ENCODE measurements around the gene FCMR.

Gene FCMR

GRCh38 chr1:206923009-206923960 lies 1.5 kb upstream of the FCMR start:
- peak; percentile 94 for DNase-seq
- no peaks in the 10 kb centered on the region for H4K20me1 ChIP-seq (ENCODE audit: insufficient read depth, low read length)
- H3K9me3 ChIP-seq (replicated peaks; ENCODE audit: insufficient read depth, low read length), result no peaks in the 10 kb centered on the region
- H3K27me3 ChIP-seq (replicated peaks; ENCODE audit: insufficient read depth, low read length), result no peaks in the 10 kb centered on the region
- H3K4me1 ChIP-seq (ENCODE audit: low read length), result peaks cover 50% of the 10 kb centered on the region
- no peaks in the 10 kb centered on the region for H3K36me3 ChIP-seq (replicated peaks; ENCODE audit: insufficient read depth, low read length)
- peak overlapping the region; percentile 93 for H3K4me2 ChIP-seq (ENCODE audit: low read depth, low read length)
- peak overlapping the region; percentile 46 for H2AFZ ChIP-seq (ENCODE audit: low read length)
- peaks cover 35% of the 10 kb centered on the region for H3K79me2 ChIP-seq (ENCODE audit: low read length)
- peak overlapping the region; percentile 65 for H3K4me3 ChIP-seq (ENCODE audit: low read length)
- TF ChIP-seq, protein P1, sequence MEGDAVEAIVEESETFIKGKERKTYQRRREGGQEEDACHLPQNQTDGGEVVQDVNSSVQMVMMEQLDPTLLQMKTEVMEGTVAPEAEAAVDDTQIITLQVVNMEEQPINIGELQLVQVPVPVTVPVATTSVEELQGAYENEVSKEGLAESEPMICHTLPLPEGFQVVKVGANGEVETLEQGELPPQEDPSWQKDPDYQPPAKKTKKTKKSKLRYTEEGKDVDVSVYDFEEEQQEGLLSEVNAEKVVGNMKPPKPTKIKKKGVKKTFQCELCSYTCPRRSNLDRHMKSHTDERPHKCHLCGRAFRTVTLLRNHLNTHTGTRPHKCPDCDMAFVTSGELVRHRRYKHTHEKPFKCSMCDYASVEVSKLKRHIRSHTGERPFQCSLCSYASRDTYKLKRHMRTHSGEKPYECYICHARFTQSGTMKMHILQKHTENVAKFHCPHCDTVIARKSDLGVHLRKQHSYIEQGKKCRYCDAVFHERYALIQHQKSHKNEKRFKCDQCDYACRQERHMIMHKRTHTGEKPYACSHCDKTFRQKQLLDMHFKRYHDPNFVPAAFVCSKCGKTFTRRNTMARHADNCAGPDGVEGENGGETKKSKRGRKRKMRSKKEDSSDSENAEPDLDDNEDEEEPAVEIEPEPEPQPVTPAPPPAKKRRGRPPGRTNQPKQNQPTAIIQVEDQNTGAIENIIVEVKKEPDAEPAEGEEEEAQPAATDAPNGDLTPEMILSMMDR (IDR thresholded peaks at IDR 0.05; ENCODE audit: low read length), result no peak
- TF ChIP-seq EZH2 (optimal IDR thresholded peaks at IDR 0.05; ENCODE audit: low read depth, low read length) (no peak), EZH2phosphoT487 (IDR thresholded peaks at IDR 0.05; ENCODE audit: low read length) (no peak)
- peak overlapping the region; percentile 88 for H3K9ac ChIP-seq (ENCODE audit: low read length)
- H3K27ac ChIP-seq (ENCODE audit: low read length), result peak overlapping the region; percentile 97
- H3F3A ChIP-seq (ENCODE audit: insufficient read depth, low read length), result peaks cover 25% of the 10 kb centered on the region
- no peaks in the 10 kb centered on the region for H3K9me2 ChIP-seq (replicated peaks; ENCODE audit: insufficient read depth, low read length)

GRCh38 chr1:206922524-206922923 lies 783 bp upstream of the FCMR start:
- TF ChIP-seq EZH2 (optimal IDR thresholded peaks at IDR 0.05; ENCODE audit: low read depth, low read length) (no peak), EZH2phosphoT487 (IDR thresholded peaks at IDR 0.05; ENCODE audit: low read length) (no peak)
- TF ChIP-seq, protein P1 (IDR thresholded peaks at IDR 0.05; ENCODE audit: low read length), result no peak
- peak overlapping the region; percentile 88 for H3K9ac ChIP-seq (ENCODE audit: low read length)
- peaks cover 43% of the 10 kb centered on the region for H3K79me2 ChIP-seq (ENCODE audit: low read length)
- H3K27me3 ChIP-seq (replicated peaks; ENCODE audit: insufficient read depth, low read length), result no peaks in the 10 kb centered on the region
- no peaks in the 10 kb centered on the region for H4K20me1 ChIP-seq (ENCODE audit: insufficient read depth, low read length)
- H3K4me1 ChIP-seq (ENCODE audit: low read length), result peaks cover 54% of the 10 kb centered on the region
- peak overlapping the region; percentile 93 for H3K4me2 ChIP-seq (ENCODE audit: low read depth, low read length)
- H3F3A ChIP-seq (ENCODE audit: insufficient read depth, low read length), result peaks cover 25% of the 10 kb centered on the region
- H2AFZ ChIP-seq (ENCODE audit: low read length), result peak overlapping the region; percentile 46; the same call in 1 of the 2 replicates
- no peaks in the 10 kb centered on the region for H3K9me3 ChIP-seq (replicated peaks; ENCODE audit: insufficient read depth, low read length)
- peak overlapping the region; percentile 97 for H3K27ac ChIP-seq (ENCODE audit: low read length)
- no peaks in the 10 kb centered on the region for H3K36me3 ChIP-seq (replicated peaks; ENCODE audit: insufficient read depth, low read length)
- no peaks in the 10 kb centered on the region for H3K9me2 ChIP-seq (replicated peaks; ENCODE audit: insufficient read depth, low read length)
- DNase-seq, result peak; percentile 27
- H3K4me3 ChIP-seq (ENCODE audit: low read length), result peak overlapping the region; percentile 65

DNA sequence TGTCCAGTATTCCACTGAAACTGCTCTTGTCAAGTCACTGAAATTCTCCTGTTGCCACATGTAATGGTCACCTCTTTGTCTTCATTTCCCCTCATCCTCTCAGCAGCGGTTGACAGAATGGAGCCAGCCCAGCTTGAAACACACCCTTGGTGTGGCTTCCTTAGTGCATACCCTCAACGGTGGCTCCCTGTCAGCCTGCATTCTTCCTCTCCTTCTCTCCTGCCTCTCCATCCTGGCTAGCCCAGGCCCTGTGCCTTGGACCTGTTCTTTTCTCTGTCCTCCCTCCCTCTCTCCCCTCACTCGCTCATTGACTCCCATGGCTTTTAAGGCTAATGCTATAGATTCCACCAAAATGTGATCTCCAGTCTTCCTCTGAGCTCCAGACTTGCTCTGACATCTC lies 3.7 kb downstream of the FCMR start:
- H3K9me2 ChIP-seq (replicated peaks; ENCODE audit: insufficient read depth, low read length), result no peaks in the 10 kb centered on the region
- H3K27ac ChIP-seq (ENCODE audit: low read length), result no peak overlapping the region
- no peaks in the 10 kb centered on the region for H3K27me3 ChIP-seq (replicated peaks; ENCODE audit: insufficient read depth, low read length)
- no peaks in the 10 kb centered on the region for H3K36me3 ChIP-seq (replicated peaks; ENCODE audit: insufficient read depth, low read length)
- DNase-seq, result no peak
- no peaks in the 10 kb centered on the region for H4K20me1 ChIP-seq (ENCODE audit: insufficient read depth, low read length)
- no peak for TF ChIP-seq EZH2 (optimal IDR thresholded peaks at IDR 0.05; ENCODE audit: low read depth, low read length)
- TF ChIP-seq, protein P1 (IDR thresholded peaks at IDR 0.05; ENCODE audit: low read length), result no peak
- no peak for TF ChIP-seq EZH2phosphoT487 (IDR thresholded peaks at IDR 0.05; ENCODE audit: low read length)
- peaks cover 22% of the 10 kb centered on the region for H3F3A ChIP-seq (ENCODE audit: insufficient read depth, low read length)
- peaks cover 75% of the 10 kb centered on the region for H3K79me2 ChIP-seq (ENCODE audit: low read length)
- H3K4me1 ChIP-seq (ENCODE audit: low read length), result peaks cover 46% of the 10 kb centered on the region
- peak overlapping the region; percentile 10 for H3K4me2 ChIP-seq (ENCODE audit: low read depth, low read length)
- H3K4me3 ChIP-seq (ENCODE audit: low read length), result no peak overlapping the region
- no peak overlapping the region for H3K9ac ChIP-seq (ENCODE audit: low read length)
- H3K9me3 ChIP-seq (replicated peaks; ENCODE audit: insufficient read depth, low read length), result no peaks in the 10 kb centered on the region
- H2AFZ ChIP-seq (ENCODE audit: low read length), result no peak overlapping the region
